NCI-H2107 treated with DMSO at 0.1 percent for 48 hours (cell line): Measurements from ENCODE around the gene BEND5.

Source experiments
- DNase-seq: peaks from one replicate; lab custom pipeline; 2025; ENCODE audit not compliant: unreplicated experiment; lab: John Stamatoyannopoulos, UW

The BEND5 gene

GRCh38 chr1:48767975-48768510 lies 8.6 kb downstream of the BEND5 start:
- DNase-seq: no peak

GRCh38 chr1:48765335-48765734 lies 11.4 kb downstream of the BEND5 start:
- DNase-seq: no peak

GRCh38 chr1:48761986-48762385 lies 14.7 kb downstream of the BEND5 start:
- DNase-seq: no peak

GRCh38 chr1:48761411-48761810 lies 15.3 kb downstream of the BEND5 start:
- no peak for DNase-seq

- DNase-seq: no peak
These were observed 15.8 kb downstream of the BEND5 start for GRCh38 chr1:48760857-48761256.

- DNase-seq: no peak
These were observed 17.7 kb downstream of the BEND5 start for GRCh38 chr1:48758976-48759375.

GRCh38 chr1:48757363-48757762 lies 19.3 kb downstream of the BEND5 start:
- no peak for DNase-seq

- no peak for DNase-seq
These were observed 19.9 kb downstream of the BEND5 start for GRCh38 chr1:48756683-48757316.

GRCh38 chr1:48753293-48753692 lies 23.4 kb downstream of the BEND5 start:
- no peak for DNase-seq

GRCh38 chr1:48750109-48750508 lies 26.6 kb downstream of the BEND5 start:
- no peak for DNase-seq

GRCh38 chr1:48749068-48749467 lies 27.6 kb downstream of the BEND5 start:
- DNase-seq: no peak

GRCh38 chr1:48746906-48747305 lies 29.8 kb downstream of the BEND5 start:
- no peak for DNase-seq

- DNase-seq: no peak
These were observed 32.7 kb downstream of the BEND5 start for GRCh38 chr1:48744032-48744431.

GRCh38 chr1:48743480-48743879 lies 33.2 kb downstream of the BEND5 start:
- no peak for DNase-seq

GRCh38 chr1:48741380-48741779 lies 35.3 kb downstream of the BEND5 start:
- DNase-seq: no peak

GRCh38 chr1:48740621-48741020 lies 36.1 kb downstream of the BEND5 start:
- no peak for DNase-seq

- no peak for DNase-seq
These were observed 37.6 kb downstream of the BEND5 start for GRCh38 chr1:48739091-48739490.

GRCh38 chr1:48738356-48738755 lies 38.3 kb downstream of the BEND5 start:
- no peak for DNase-seq

GRCh38 chr1:48735796-48736195 lies 40.9 kb downstream of the BEND5 start:
- DNase-seq: no peak

GRCh38 chr1:48730164-48730910 lies 46.4 kb downstream of the BEND5 start:
- no peak for DNase-seq

GRCh38 chr1:48728584-48728983 lies 48.1 kb downstream of the BEND5 start:
- no peak for DNase-seq

GRCh38 chr1:48726557-48727215 lies 50.0 kb downstream of the BEND5 start:
- DNase-seq: no peak
